Stimulated activated CD4-positive, alpha-beta T cell treated with anti-CD3 and anti-CD28 coated beads, Interleukin-4, amount 100 ng/mL, for 24 hours (primary cell): ENCODE measurements around the gene RNF167.
A peak's percentile ranks its signal among the peaks of the same experiment; 100 is the strongest.

Experiments used
- DNase-seq: peaks from one replicate; pipeline ENCODE4 v3.0.0-alpha.2; 2020

RNF167 gene

GRCh38 chr17:4939796-4940554, at the start of gene RNF167, which contains the start of gene SLC25A11:
TSS of gene RNF167 (plus strand) at chr17:4940268. CDS start at chr17:4940910, 642 bp downstream.
TSS of gene SLC25A11 (minus strand) at chr17:4940046. CDS start at chr17:4939910, 136 bp downstream.
- peak; percentile 96 for DNase-seq

GRCh38 chr17:4891411-4892410, 48.4 kb upstream of the RNF167 start:
- DNase-seq, result no peak

GRCh38 chr17:4892499-4893221, 47.4 kb upstream of the RNF167 start:
- DNase-seq, result no peak

DNA sequence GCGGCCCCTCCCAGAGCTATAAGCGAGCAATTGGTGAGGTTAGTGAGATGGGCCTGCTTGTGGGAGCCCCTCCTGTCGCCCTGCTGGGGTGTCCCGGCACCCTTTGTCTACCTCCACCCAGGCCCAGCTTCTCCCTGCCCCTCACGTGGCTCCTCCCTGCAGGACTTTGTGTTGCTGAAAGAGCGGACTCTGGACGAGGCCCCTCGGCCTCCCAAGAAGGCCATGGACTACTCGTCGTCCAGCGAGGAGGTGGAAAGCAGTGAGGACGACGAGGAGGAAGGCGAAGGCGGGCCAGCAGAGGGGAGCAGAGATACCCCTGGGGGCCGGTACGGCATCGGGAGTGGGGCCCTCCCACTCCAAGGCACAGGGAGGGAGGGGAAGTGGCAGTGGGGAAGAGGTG, 46.8 kb upstream of the RNF167 start:
- DNase-seq, result no peak

GRCh38 chr17:4893721-4894560, 46.1 kb upstream of the RNF167 start:
- DNase-seq, result no peak

- DNase-seq, result no peak
These were observed 44.9 kb upstream of the RNF167 start for GRCh38 chr17:4895121-4895520.

- DNase-seq, result no peak
These were observed 44.3 kb upstream of the RNF167 start for GRCh38 chr17:4895657-4896331.

DNA sequence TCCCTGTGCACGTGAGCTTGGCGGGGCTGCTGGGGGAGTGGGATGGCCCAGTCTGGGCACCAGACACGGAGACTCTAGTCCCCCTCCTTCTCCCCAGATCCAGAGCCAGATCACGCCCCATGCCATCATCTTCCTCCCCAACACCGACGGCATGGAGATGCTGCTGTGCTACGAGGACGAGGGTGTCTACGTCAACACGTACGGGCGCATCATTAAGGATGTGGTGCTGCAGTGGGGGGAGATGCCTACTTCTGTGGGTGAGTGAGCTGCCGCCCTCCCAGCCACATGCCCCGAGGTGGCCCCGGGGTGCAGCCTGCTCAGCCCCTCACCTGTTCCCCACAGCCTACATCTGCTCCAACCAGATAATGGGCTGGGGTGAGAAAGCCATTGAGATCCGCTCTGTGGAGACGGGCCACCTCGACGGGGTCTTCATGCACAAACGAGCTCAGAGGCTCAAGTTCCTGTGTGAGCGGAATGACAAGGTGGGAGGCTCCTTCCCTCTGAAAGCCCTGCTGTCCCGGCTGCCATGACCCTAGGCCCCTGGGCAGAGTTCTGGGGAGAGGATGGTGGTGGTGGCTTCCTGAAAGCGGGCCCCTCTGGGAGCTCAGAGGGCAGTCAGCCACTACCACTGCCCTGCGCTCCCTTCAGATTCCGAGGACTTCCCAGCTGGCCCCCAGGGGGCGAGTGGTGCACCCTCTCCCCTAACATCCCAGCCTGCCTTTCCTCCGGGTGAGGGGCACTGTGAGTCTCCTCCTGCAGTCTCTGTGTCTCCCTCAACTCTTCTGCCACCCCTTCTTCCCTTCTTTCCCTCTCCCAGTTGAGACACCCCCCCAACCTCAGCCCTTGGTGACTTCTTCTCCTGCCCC, 43.5 kb upstream of the RNF167 start:
- DNase-seq, result no peak

GRCh38 chr17:4897198-4897687, 42.8 kb upstream of the RNF167 start:
- no peak for DNase-seq

DNA sequence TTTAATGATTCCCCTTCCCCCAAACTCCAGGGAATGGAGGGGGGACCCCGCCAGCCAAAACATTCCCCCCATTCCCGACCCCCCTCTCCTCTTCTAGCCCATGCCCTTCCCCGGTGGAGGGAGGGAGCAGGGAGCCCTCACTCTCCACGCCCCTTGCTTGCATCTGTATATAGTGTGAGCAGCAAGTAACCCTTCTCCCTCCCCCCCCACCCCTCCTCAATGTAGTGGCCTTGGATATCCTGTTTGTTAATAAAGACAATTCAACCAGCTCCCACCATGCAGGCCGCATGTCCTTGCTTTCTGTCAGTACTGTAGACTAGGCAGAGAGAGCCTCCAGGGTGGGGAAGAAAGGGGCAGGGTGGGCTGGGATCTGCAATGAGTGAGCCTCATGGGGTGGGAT, 42.3 kb upstream of the RNF167 start:
- DNase-seq, result no peak

GRCh38 chr17:4898351-4898750, 41.7 kb upstream of the RNF167 start:
- DNase-seq, result no peak

DNA sequence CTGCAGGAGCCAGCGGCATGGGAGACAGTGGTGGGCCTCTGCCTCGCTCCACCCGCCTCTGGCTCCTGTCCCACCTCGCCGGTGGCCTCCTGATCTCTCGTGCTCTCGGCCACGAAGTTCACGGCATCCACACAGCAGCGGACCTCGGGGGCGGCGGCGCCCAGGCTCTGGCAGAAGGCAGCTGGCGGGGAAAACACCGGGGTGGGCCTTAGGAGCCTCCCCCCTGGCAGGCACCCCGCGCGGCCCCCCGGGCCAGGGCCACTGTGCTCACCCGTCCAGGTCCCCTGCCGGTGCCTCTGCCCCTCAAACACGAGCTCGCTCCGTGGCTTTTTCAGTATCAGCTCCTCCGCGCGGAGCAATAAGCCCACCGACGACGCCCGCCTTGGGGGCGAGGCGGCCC, 41.1 kb upstream of the RNF167 start:
- no peak for DNase-seq

GRCh38 chr17:4899341-4900230, 40.5 kb upstream of the RNF167 start, which contains the start of gene C17orf107:
TSS of gene C17orf107 (plus strand) at chr17:4899536. CDS start at chr17:4899763, 227 bp downstream.
- peak; percentile 95 for DNase-seq

DNA sequence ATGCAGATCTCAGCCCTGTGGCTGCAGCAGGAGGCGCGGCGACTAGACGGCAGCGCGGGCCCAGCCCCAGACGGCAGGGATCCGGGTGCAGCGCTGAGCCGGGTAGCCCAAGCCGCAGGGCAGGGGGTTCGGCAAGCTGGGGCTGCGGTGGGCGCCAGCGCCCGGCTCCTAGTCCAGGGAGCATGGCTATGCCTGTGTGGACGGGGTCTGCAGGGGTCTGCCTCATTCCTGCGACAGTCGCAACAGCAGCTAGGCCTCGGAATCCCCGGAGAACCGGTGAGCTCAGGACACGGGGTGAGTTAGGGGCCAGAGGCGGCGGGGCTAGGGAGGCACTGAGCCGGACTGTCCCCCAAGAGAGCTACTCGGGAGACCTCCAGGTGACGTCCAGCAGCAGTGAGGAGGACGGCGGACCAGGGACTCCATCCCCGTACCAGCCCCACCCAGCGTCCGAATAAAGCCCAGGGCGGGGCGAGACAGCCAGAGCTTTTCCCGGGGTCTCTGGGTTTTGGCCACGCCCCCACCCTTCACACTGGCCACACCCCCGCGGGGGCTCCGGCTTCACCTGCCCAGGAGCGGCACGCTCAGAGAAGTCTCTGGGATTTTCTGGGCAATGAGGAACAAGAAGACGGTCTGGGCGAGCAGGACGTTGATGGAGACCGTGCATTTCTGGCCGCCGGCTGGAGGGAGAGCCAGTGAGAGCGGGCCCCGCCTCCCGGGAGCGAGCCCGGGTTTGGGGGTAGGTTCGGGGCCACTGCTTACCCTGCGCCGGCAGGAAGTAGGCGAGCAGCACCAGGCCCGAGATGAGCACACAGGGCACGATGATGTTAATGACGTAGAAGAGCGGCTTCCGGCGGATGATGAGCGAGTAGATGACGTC, 39.6 kb upstream of the RNF167 start:
- DNase-seq, result peak; percentile 43

DNA sequence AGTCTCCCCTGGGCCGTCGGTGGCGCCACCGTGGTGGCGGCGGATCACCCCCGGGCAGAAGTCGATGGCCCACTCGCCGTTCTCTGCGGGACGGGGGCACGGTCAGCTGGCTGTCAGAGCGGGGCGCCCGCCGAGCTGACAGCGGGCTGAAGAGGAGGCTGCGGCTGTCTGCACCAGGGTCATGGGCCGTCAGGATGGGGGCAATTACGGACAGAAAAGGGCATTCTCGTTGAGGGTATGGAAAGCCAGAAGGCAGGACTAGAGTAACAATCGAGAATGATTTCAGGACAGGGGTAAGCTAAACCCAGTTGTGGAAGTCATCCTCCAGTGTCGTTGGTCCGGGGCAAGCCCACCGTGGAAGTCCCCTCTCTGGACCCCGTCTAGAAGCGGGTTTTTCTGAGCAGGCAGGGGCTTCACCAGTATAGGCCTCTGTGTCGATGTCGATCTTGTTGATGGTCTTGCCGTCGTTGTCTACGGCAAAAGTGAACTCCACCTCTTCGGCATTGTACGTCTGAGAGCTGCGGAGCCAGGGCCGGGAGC, 38.9 kb upstream of the RNF167 start:
- no peak for DNase-seq

DNA sequence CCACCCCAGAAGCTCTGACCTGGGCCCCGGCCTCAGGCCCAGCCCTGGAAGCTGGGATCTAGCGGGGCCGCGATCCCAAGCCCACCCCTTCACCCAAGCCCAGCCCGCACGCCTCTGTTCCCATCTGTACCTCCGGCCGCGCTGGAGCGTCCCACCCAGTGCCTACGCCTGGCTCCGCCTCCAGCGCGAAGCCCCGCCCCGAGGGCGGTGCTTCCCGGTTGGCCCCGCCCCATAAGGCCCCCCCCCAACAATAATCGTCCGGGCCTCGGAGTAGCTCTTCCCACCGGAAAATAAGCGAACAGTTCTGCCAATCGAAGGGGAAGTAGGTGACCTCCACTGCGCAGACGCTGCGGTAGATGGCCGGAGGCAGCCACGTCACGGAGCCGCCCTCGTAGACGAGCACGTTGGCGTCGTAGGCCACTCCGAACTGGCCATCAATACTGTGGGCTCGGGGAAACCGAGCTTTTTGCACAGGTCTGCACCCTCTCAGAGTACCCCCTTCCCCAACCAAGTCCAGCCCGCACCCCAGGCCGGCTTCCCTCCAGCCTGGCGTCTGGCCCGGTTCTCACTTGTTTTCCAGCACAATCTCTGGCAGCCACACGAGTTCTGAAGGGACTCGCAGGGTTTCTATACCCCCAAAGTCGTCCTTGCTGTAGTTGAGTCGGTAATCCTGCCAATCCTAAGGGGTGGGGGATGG, 38.3 kb upstream of the RNF167 start:
- DNase-seq, result no peak

DNA sequence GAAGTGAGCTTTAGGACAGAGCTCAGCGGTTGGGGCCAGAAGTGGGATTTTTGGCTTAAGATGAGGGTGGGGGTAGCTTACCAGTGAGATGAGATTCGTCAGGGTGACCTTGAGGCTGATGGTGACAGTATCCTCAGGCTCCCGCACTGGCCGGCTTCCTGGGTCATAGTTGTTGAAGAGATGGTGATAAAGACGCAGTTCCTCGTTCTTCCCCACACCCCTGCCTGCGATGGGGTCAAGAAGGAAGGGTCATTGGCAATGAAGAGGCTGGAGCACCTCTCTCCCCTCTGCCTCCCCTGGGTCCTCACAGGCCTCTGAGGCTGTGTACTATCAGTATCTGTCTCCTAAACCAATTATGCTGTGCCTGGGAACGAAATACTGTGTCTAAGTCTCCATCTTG, 37.5 kb upstream of the RNF167 start:
- no peak for DNase-seq
